ENCODE results near the gene COPE. TPM values are rescaled to one million over a fixed set of nuclear protein-coding genes. Genes with fewer than 3 reads are reported as not detected.

Gene COPE
- total RNA-seq, 1 donor from 2014 or later = 331 TPM

DNA sequence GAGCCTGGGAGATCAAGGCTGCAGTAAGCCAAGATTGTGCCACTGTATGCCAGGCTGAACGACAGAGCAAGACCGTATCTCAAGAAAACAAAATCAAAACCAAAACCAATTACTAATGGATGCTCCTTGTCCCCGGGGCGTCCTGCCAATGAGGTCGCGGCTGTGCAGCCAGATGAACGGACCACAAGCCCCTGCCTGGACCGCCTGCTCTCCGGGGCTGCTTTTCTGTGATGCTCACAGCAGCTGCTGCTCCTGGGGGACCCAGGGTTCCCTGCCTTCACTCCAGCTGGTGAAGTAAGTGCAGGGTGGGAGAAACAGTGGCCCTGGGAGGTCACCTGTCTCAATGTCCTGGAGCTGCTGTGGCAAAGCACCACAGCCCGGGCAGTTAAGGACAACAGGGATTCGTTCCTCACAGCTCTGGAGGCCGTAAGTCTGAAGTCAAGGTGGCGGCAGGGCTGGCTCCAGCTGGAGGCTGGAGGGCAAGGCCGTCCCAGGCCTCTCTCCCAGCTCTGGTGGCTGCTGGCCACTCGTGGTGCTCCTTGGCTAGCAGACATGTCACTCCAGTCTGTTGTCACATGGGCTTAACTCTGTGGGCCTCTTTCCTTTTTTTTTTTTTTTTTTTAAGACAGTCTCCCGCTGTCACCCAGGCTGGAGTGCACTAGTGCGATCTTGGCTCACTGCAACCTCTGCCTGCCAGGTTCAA lies 10.1 kb downstream of the COPE start:
- Histone ChIP-seq H3K36me3 (ENCODE audit: control insufficient read depth, insufficient read depth, low read length) (peaks cover 45% of the 10 kb centered on the region), H3K4me3 (ENCODE audit: low read depth, low read length) (no peak overlapping the region), H3K27me3 (ENCODE audit: control insufficient read depth, insufficient read depth, low read length) (no peaks in the 10 kb centered on the region)
- no peak for FAIRE-seq
- no peak for DNase-seq (ENCODE audit: low read depth)
- TF ChIP-seq, protein P1, sequence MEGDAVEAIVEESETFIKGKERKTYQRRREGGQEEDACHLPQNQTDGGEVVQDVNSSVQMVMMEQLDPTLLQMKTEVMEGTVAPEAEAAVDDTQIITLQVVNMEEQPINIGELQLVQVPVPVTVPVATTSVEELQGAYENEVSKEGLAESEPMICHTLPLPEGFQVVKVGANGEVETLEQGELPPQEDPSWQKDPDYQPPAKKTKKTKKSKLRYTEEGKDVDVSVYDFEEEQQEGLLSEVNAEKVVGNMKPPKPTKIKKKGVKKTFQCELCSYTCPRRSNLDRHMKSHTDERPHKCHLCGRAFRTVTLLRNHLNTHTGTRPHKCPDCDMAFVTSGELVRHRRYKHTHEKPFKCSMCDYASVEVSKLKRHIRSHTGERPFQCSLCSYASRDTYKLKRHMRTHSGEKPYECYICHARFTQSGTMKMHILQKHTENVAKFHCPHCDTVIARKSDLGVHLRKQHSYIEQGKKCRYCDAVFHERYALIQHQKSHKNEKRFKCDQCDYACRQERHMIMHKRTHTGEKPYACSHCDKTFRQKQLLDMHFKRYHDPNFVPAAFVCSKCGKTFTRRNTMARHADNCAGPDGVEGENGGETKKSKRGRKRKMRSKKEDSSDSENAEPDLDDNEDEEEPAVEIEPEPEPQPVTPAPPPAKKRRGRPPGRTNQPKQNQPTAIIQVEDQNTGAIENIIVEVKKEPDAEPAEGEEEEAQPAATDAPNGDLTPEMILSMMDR (IDR thresholded peaks at IDR 0.05; ENCODE audit: insufficient read depth, low read length, severe bottlenecking) = no peak

DNA sequence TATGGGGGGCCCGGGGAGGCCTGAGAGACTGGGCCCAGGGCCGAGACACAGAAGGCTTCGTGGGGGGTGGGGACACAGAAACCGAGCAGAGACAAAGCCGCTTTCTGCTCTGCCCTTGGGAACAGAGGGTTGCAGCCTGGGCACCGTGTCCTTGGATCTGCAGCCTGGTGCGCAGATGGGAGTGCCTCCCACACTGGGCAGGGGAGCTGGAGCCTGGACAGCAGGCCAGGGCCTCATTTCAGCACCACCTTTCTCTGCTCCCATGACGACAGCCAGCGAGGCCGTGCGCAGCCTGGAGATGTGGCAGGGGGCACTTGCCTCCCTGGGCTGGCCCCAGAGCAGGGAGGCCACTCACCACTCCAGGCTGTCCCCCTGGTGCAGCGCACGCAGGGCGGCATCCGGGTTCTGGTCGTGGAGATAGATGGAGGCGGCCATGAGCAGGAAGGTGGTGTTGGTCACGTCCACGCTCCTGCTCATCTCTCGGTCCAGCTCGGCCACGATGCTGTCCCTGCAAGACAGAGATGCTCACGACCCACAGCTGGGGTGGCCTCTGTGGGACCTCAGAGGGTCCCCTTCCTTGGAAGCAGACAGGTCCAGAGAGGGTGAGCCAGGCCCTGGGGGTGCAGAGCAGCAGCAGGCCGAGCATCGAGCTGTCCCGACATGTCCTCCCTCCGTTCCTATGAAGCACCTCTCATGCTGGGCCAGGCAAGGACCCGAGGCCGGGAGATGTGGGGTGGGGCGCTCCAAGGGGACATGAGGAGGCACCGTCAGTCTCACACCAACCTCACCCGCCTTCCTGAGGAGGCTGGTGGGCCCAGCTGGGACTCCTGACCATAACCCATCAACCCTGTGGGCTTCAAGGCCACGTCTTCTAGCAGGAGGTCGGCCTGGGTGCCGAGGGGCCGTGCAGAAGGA lies 12.3 kb downstream of the COPE start:
- peaks cover 38% of the 10 kb centered on the region for H3K36me3 ChIP-seq (ENCODE audit: control insufficient read depth, insufficient read depth, low read length)
- FAIRE-seq = no peak
- H3K4me3 ChIP-seq (ENCODE audit: low read depth, low read length) = no peak overlapping the region
- TF ChIP-seq, protein P1 (IDR thresholded peaks at IDR 0.05; ENCODE audit: insufficient read depth, low read length, severe bottlenecking) = no peak
- DNase-seq (ENCODE audit: low read depth) = no peak
- H3K27me3 ChIP-seq (ENCODE audit: control insufficient read depth, insufficient read depth, low read length) = no peaks in the 10 kb centered on the region

DNA sequence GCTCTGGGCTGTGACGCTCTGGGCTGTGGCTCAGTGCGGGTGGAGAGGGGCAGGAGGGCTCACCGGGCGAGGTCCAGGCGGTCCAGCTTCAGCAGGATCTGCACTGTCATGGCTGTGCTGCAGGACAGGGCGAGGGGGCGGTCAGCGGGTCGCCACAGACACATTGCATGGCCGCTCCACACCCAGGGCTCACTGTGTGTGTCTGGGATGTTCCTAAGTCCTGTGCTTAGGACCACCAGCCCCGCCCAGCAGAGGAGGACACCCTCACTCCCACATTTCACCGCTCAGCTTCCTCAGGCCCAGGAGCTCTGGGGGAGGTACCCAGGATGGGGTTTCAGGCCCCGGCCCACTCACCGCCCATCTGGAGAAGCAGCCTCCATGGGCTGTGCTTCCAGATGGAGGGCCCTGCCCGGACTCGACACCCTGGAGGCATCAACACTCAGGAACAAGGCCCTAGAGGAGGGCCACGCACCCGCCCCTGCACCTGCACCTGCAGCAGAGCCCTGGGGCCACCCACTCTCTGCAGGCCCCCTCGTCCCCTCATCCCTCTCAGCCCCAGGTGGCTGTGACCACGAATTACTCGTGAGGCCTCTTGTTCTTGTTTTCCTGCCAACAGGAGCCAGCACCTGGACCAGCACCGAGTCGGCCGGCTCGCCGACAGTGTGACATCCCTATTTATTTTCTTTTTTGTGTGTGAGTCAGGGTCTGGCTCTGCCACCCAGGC lies 13.5 kb downstream of the COPE start:
- H3K4me3 ChIP-seq (ENCODE audit: low read depth, low read length) = no peak overlapping the region
- H3K27me3 ChIP-seq (ENCODE audit: control insufficient read depth, insufficient read depth, low read length) = no peaks in the 10 kb centered on the region
- no peak for FAIRE-seq
- TF ChIP-seq, protein P1 (IDR thresholded peaks at IDR 0.05; ENCODE audit: insufficient read depth, low read length, severe bottlenecking) = no peak
- H3K36me3 ChIP-seq (ENCODE audit: control insufficient read depth, insufficient read depth, low read length) = peaks cover 34% of the 10 kb centered on the region
- no peak for DNase-seq (ENCODE audit: low read depth)

DNA sequence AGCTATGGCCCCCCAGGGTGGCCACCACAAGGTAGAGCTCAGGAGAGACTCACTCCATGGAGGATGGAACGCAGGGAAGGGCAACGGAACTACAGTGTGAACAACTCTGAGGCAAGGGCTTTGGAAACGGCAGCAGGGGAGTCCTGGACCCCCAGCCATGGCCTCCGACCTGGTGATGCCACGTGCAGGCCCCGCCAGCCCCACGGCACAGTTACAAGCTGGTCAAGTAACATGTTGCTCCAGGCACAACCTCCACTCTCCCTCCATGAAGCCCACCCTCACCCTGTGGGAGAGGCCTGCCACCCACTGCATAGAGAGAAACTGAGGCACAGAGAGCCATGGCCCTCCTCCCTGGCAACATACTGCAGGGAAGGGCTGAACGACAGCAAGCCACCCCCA lies 14.1 kb downstream of the COPE start:
- H3K36me3 ChIP-seq (ENCODE audit: control insufficient read depth, insufficient read depth, low read length) = peaks cover 33% of the 10 kb centered on the region

DNA sequence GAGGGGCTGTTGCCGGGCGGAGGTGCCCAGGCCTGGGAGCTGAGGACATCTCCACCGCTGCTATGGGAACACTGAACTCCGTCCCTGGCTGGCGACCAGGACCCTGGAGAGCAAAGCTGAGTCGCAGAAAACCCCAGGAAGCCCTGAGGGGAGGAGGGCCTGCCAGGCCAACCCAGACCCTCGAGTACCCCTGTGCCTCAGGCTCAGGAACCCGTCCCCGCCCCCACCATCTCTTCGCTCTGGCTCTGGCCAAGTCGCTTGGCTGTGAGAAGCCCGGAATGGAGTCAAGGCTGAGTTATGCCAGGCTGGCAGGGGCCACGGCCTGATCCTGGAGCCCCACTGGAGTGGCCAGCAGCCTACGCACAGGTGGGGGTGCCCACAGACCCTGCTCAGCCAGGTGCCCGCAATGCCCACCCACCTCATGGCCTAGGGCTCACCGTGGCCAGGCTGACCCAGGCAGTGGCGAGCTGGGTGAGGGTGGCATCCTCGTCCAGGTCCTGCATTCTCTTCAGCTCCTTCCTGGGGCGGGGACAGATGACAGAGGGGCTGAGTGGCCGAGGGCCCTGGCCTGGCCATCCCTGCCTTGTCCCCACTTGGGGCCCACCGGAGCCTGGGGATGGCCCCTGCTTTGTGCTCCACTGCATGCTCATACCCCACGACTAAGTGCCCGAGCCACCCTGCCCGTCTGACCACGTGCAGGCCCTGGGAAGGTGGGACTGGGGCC lies 14.7 kb downstream of the COPE start:
- Histone ChIP-seq H3K27me3 (ENCODE audit: control insufficient read depth, insufficient read depth, low read length) (no peaks in the 10 kb centered on the region), H3K4me3 (ENCODE audit: low read depth, low read length) (no peak overlapping the region), H3K36me3 (ENCODE audit: control insufficient read depth, insufficient read depth, low read length) (peaks cover 30% of the 10 kb centered on the region)
- DNase-seq (ENCODE audit: low read depth) = no peak
- FAIRE-seq = no peak
- TF ChIP-seq, protein P1 (IDR thresholded peaks at IDR 0.05; ENCODE audit: insufficient read depth, low read length, severe bottlenecking) = no peak

More for the DNA sequence above, 14.1 kb downstream of the COPE start:
- Histone ChIP-seq H3K27me3 (ENCODE audit: control insufficient read depth, insufficient read depth, low read length) (no peaks in the 10 kb centered on the region), H3K4me3 (ENCODE audit: low read depth, low read length) (no peak overlapping the region)
- no peak for DNase-seq (ENCODE audit: low read depth)
- FAIRE-seq = no peak
- TF ChIP-seq, protein P1 (IDR thresholded peaks at IDR 0.05; ENCODE audit: insufficient read depth, low read length, severe bottlenecking) = no peak

Measured in bronchial epithelial cell (primary cell).